K562 (cell line): ENCODE measurements around the gene MOB1B. TPM values are rescaled to one million over a fixed set of nuclear protein-coding genes. Genes with fewer than 3 reads are reported as not detected.

Experiments used
- AFF1 ChIP-seq, 2 experiments: fragments of 450-650 bp; IDR thresholded peaks; 2 replicates each; pipeline ENCODE4 v1.6.1; 2018; ENCODE audit warnings: mild to moderate bottlenecking in 2 of 2, low read depth in 1 of 2; ENCODE audit not compliant: partially characterized antibody in 2 of 2
- ATF3 ChIP-seq, 2 experiments: fragments of 450-650 bp in 1 of 2; sonication (generic) in 1 of 2; formaldehyde crosslinking in 1 of 2; IDR thresholded peaks in 1 of 2; conservative IDR thresholded peaks in 1 of 2; 2 replicates each; pipeline versions ENCODE4 v1.6.1 to v1.8.1; 2016 to 2023; ENCODE audit warnings: mild to moderate bottlenecking in 2 of 2, moderate library complexity in 2 of 2, inconsistent platforms in 1 of 2, missing genetic modification reagents in 1 of 2
- FOXK2 ChIP-seq, 2 experiments: fragments of 450-650 bp; IDR thresholded peaks in 1 of 2; conservative IDR thresholded peaks in 1 of 2; 2 replicates each; pipeline ENCODE4 v1.6.1; 2016; ENCODE audit warnings: low read depth in 2 of 2, mild to moderate bottlenecking in 1 of 2
- HMGN3 ChIP-seq: IDR thresholded peaks from 2 replicates; pipeline ENCODE4 v1.6.1; 2011; ENCODE audit warnings: borderline replicate concordance, low read depth, mild to moderate bottlenecking, mixed read lengths, low read length; ENCODE audit not compliant: insufficient read length; ENCODE audit errors: extremely low read depth
- MNT ChIP-seq, 2 experiments: fragments of 450-650 bp; conservative IDR thresholded peaks; 2 replicates each; pipeline ENCODE4 v1.6.1; 2017; ENCODE audit warnings: mild to moderate bottlenecking in 2 of 2, moderate library complexity in 2 of 2
- MTA3 ChIP-seq: fragments of 450-650 bp; formaldehyde crosslinking; IDR thresholded peaks from 2 replicates; pipeline ENCODE4 v1.6.1; 2017; ENCODE audit warnings: mild to moderate bottlenecking, borderline replicate concordance
- PREB ChIP-seq: sonication (generic); formaldehyde crosslinking; IDR thresholded peaks from 2 replicates; pipeline ENCODE4 v1.8.1; 2023; ENCODE audit warnings: mild to moderate bottlenecking, missing genetic modification reagents
- PTTG1 ChIP-seq: fragments of 450-650 bp; IDR thresholded peaks from 2 replicates; pipeline ENCODE4 v1.6.1; 2016; ENCODE audit warnings: low read depth, mild to moderate bottlenecking, missing genetic modification characterization, missing compliant biosample characterization
- RCOR1 ChIP-seq, 2 experiments: IDR thresholded peaks; 2 replicates each; pipeline ENCODE4 v1.6.1; 2012; ENCODE audit warnings: low read depth in 2 of 2, low read length in 2 of 2, borderline replicate concordance in 1 of 2, improper control_type of control experiment in 1 of 2
- SMARCA4 ChIP-seq: fragments of 450-650 bp; IDR thresholded peaks from 2 replicates; pipeline ENCODE4 v1.6.1; 2016
- TCF15 ChIP-seq: fragments of 250-450 bp; sonication (Bioruptor Pico); IDR thresholded peaks from 2 replicates; pipeline ENCODE4 v1.8.0; 2022; ENCODE audit warnings: moderate library complexity, mild to moderate bottlenecking, inconsistent platforms
- ZBTB33 ChIP-seq: sonication (generic); formaldehyde crosslinking; IDR thresholded peaks from 2 replicates; pipeline ENCODE4 v1.8.1; 2023; ENCODE audit warnings: mild to moderate bottlenecking, missing genetic modification reagents
- ZNF175 ChIP-seq: fragments of 200-800 bp; sonication (Bioruptor generic); IDR thresholded peaks from 2 replicates; pipeline ENCODE4 v1.6.1; 2016; ENCODE audit warnings: low read depth, mild to moderate bottlenecking, missing genetic modification characterization, missing compliant biosample characterization
- ZNF224 ChIP-seq: sonication (generic); formaldehyde crosslinking; IDR thresholded peaks from 2 replicates; pipeline ENCODE4 v1.8.0; 2022; ENCODE audit warnings: mild to moderate bottlenecking, missing genetic modification reagents
- ZNF316 ChIP-seq: fragments of 450-650 bp; IDR thresholded peaks from 2 replicates; pipeline ENCODE4 v1.6.1; 2016
- polyA plus RNA-seq, 8 experiments: library from polyadenylated mRNA; depleted of rRNA in 4 of 8; stranded (reverse) in 5 of 8; unstranded in 3 of 8; fragments of >200 nt; fragmentation: Nextera tagmentation in 2 of 8; fragmentation: Illumina TruSeq in 1 of 8; extraction: Ambion mirVana in 2 of 8; extraction: Trizol in 1 of 8; gene quantifications; 2 replicates each; pipeline versions ENCODE4 v1.2.1 to v1.2.3, GENCODE V29; 2011 to 2014; ENCODE audit warnings: inconsistent platforms in 1 of 8, missing spikeins in 1 of 8
- total RNA-seq, 7 experiments: library from RNA; depleted of rRNA in 6 of 7; stranded (reverse); fragments of >200 nt in 6 of 7; fragmentation: Illumina TruSeq in 2 of 7; extraction: Trizol in 2 of 7; gene quantifications; 2 replicates each; pipeline versions ENCODE4 v1.2.1 to v1.2.3, GENCODE V29; 2011 to 2021; ENCODE audit warnings: low replicate concordance in 1 of 7

Gene MOB1B
- total and polyA plus RNA-seq, 9 of the 15 experiments (the other 6 are each of a cell fraction or from before 2014, with no cell fraction given) = 8.4 to 37.8 (median 19.0) TPM

- peak; percentile 96 for TF ChIP-seq ZBTB33
- TF ChIP-seq MTA3 = no peak
- TF ChIP-seq SMARCA4 = peak; percentile 29; the same call in 1 of the 2 replicates
- TF ChIP-seq ZNF224 (CRISPR knock-in tag) = no peak
- TF ChIP-seq ZNF316 = no peak
- 0 out of 4 replicates have a peak, but pooled peaks of 1 of the 2 experiments have one; percentile 14 for TF ChIP-seq MNT (conservative IDR thresholded peaks at IDR 0.05)
- no peak for TF ChIP-seq ZNF175
- peak in 1 of 2 experiments; percentile 71 for TF ChIP-seq AFF1 (IDR thresholded peaks at IDR 0.05; ENCODE audit: low read depth in 1 of 2, partially characterized antibody in 2 of 2)
- no peak for TF ChIP-seq PREB (CRISPR knock-in tag)
- TF ChIP-seq TCF15 = no peak
- peak; percentile 97 for TF ChIP-seq ATF3 (IDR thresholded peaks at IDR 0.05)
- no peak for TF ChIP-seq ATF3 (CRISPR knock-in tag; conservative IDR thresholded peaks at IDR 0.05)
- peak; percentile 54 to 61; a peak in 3 of 4 replicates for TF ChIP-seq FOXK2 (conservative IDR thresholded peaks at IDR 0.05 in 1 of 2, IDR thresholded peaks at IDR 0.05 in 1 of 2; ENCODE audit: low read depth in 2 of 2)
- no peak for TF ChIP-seq PTTG1 (tag)
- no peak for TF ChIP-seq HMGN3
- TF ChIP-seq RCOR1 (IDR thresholded peaks at IDR 0.05; ENCODE audit: borderline replicate concordance in 1 of 2, low read depth in 2 of 2, low read length in 2 of 2) = peak in 1 of 2 experiments; percentile 49; a peak in 1 of 4 replicates
These were observed 9.9 kb upstream of the MOB1B start (continued) for GRCh38 chr4:70892086-70892769.
